Upper lobe of left lung (tissue), 6 donors: Measurements from ENCODE around the gene PXDN. TPM values are rescaled to one million over a fixed set of nuclear protein-coding genes. Genes with fewer than 3 reads are reported as not detected.

Source experiments
- ATAC-seq, 2 donors: fragments of 200-7000 bp; cut with Tn5 transposase; one replicate each; pipeline ENCODE4 v1.9.1; 2022; ENCODE audit warnings: mild to moderate bottlenecking in 2 of 2, moderate library complexity in 2 of 2; ENCODE audit not compliant: low FRiP score in 2 of 2
- DNase-seq, 2 donors: peaks; one replicate each; pipeline ENCODE4 v3.0.0-alpha.2; 2019 to 2020
- H3K27ac ChIP-seq, 4 donors: fragments of 200-600 bp; sonication (generic); one replicate each; pipeline ENCODE4 v1.5.1; 2016 to 2019
- H3K27me3 ChIP-seq, 4 donors: fragments of 200-600 bp; sonication (generic); one replicate each; pipeline ENCODE4 v1.5.1; 2017 to 2019
- H3K36me3 ChIP-seq, 4 donors: fragments of 200-600 bp; sonication (generic); one replicate each; pipeline ENCODE4 v1.5.1; 2016 to 2019
- H3K4me1 ChIP-seq, 4 donors: fragments of 200-600 bp; sonication (generic); one replicate each; pipeline ENCODE4 v1.5.1; 2018 to 2019
- H3K4me3 ChIP-seq, 4 donors: fragments of 200-600 bp; sonication (generic); one replicate each; pipeline ENCODE4 v1.5.1; 2017 to 2019; ENCODE audit warnings: mild to moderate bottlenecking in 2 of 4, moderate library complexity in 1 of 4
- H3K9me3 ChIP-seq, 4 donors: fragments of 200-600 bp; sonication (generic); one replicate each; pipeline ENCODE4 v1.5.1; 2018 to 2019
- CTCF ChIP-seq, 6 experiments: fragments of 450-650 bp in 4 of 6; fragments of 200-600 bp in 2 of 6; sonication (generic) in 2 of 6; IDR thresholded peaks; one replicate each; pipeline ENCODE4 v1.5.1; 2016 to 2019; ENCODE audit warnings: antibody characterized with exemption in 6 of 6
- EP300 ChIP-seq, 4 donors: sonication (generic); formaldehyde crosslinking; IDR thresholded peaks; one replicate each; pipeline ENCODE4 v1.5.1; 2017; ENCODE audit warnings: antibody characterized with exemption in 4 of 4, control low read depth in 2 of 4
- POLR2A ChIP-seq, 4 donors: fragments of 450-650 bp; IDR thresholded peaks; one replicate each; pipeline ENCODE4 v1.5.1; 2016 to 2017; ENCODE audit warnings: antibody characterized with exemption in 4 of 4, mild to moderate bottlenecking in 2 of 4
- POLR2AphosphoS5 ChIP-seq, 2 donors: sonication (generic); formaldehyde crosslinking; IDR thresholded peaks; one replicate each; pipeline ENCODE4 v1.5.1; 2017; ENCODE audit warnings: antibody characterized with exemption in 2 of 2
- WGBS, 2 donors: methylation state at CpG; one replicate each; pipeline ENCODE4 v1.1.5; 2017 to 2018; 5-methylcytosine and 5-hydroxymethylcytosine counted together
- total RNA-seq, 6 donors: library from RNA; depleted of rRNA in 4 of 6; stranded (reverse); fragments of >200 nt in 4 of 6; gene quantifications; one replicate each; pipeline versions ENCODE4 v1.1.0 to v1.2.1, GENCODE V29; 2016 to 2021
- donor health status: DM: no; HTN: no; CAD: no; lungs with moderate emphysema.
- donor health status: DM: no; HTN: yes; CAD: no; lungs with severe emphysema.

Gene PXDN
- total RNA-seq, 6 donors from 2014 or later: 20.8 to 65.6 (median 38.5) TPM

GRCh38 chr2:1641523-1641922, 102.8 kb downstream of the PXDN start:
- H3K36me3 ChIP-seq: peaks cover 0 to 40% (median 7%) of the 10 kb centered on the region in 4 donors
- DNase-seq (peak in 1 of 2 donors; percentile 49), ATAC-seq (no peak)
- no peak overlapping the region for H3K4me3 ChIP-seq
- peak overlapping the region in 2 of 4 donors; percentile 53 to 63 for H3K27ac ChIP-seq
- no peaks in the 10 kb centered on the region for H3K27me3 ChIP-seq
- 43 to 44% methylated on average over 3 of the region's 3 CpGs for WGBS, 2 donors
- TF ChIP-seq POLR2AphosphoS5 (IDR thresholded peaks at IDR 0.05): no peak
- TF ChIP-seq CTCF (IDR thresholded peaks at IDR 0.05): no peak
- TF ChIP-seq EP300 (IDR thresholded peaks at IDR 0.05): no peak
- no peak for TF ChIP-seq POLR2A (IDR thresholded peaks at IDR 0.05)
- no peaks in the 10 kb centered on the region for H3K9me3 ChIP-seq
- peaks cover 7 to 10% (median 8%) of the 10 kb centered on the region in 4 donors for H3K4me1 ChIP-seq

GRCh38 chr2:1640301-1641135, 103.8 kb downstream of the PXDN start:
- Histone ChIP-seq H3K9me3 (no peaks in the 10 kb centered on the region), H3K36me3 (peaks cover 0 to 48% (median 9%) of the 10 kb centered on the region in 4 donors), H3K27me3 (no peaks in the 10 kb centered on the region), H3K4me1 (peaks cover 7 to 10% (median 8%) of the 10 kb centered on the region in 4 donors), H3K27ac (peak overlapping the region in 2 of 4 donors; percentile 53 to 63), H3K4me3 (no peak overlapping the region)
- WGBS, 2 donors: 86 to 87% methylated on average over 16 of the region's 17 CpGs
- ATAC-seq (no peak), DNase-seq (no peak)
- TF ChIP-seq EP300 (IDR thresholded peaks at IDR 0.05) (no peak), POLR2A (IDR thresholded peaks at IDR 0.05) (no peak), POLR2AphosphoS5 (IDR thresholded peaks at IDR 0.05) (no peak), CTCF (IDR thresholded peaks at IDR 0.05) (no peak)

GRCh38 chr2:1639086-1639858, 105.0 kb downstream of the PXDN start:
- TF ChIP-seq EP300 (IDR thresholded peaks at IDR 0.05) (no peak), CTCF (IDR thresholded peaks at IDR 0.05) (no peak), POLR2A (IDR thresholded peaks at IDR 0.05) (no peak)
- WGBS, 2 donors: 93 to 95% methylated on average over 11 to 24 of the region's 25 CpGs
- no peaks in the 10 kb centered on the region for H3K9me3 ChIP-seq
- H3K4me1 ChIP-seq: peaks cover 7 to 10% (median 8%) of the 10 kb centered on the region in 4 donors
- peaks cover 0 to 55% (median 15%) of the 10 kb centered on the region in 4 donors for H3K36me3 ChIP-seq
- no peak overlapping the region for H3K27ac ChIP-seq
- ATAC-seq (no peak), DNase-seq (peak in 1 of 2 donors; percentile 72)
- no peaks in the 10 kb centered on the region for H3K27me3 ChIP-seq
- no peak overlapping the region for H3K4me3 ChIP-seq

GRCh38 chr2:1638281-1638860, 105.9 kb downstream of the PXDN start:
- peaks cover 0 to 59% (median 15%) of the 10 kb centered on the region in 4 donors for H3K36me3 ChIP-seq
- no peak for ATAC-seq
- TF ChIP-seq POLR2A (IDR thresholded peaks at IDR 0.05) (no peak), EP300 (IDR thresholded peaks at IDR 0.05) (no peak)
- DNase-seq: no peak
- 59 to 78% methylated on average over 8 to 11 of the region's 11 CpGs for WGBS, 2 donors
- H3K27me3 ChIP-seq: no peaks in the 10 kb centered on the region
- H3K4me1 ChIP-seq: peaks cover 7 to 10% (median 8%) of the 10 kb centered on the region in 4 donors
- no peak overlapping the region for H3K4me3 ChIP-seq
- no peaks in the 10 kb centered on the region for H3K9me3 ChIP-seq
- no peak overlapping the region for H3K27ac ChIP-seq
